Measurements from ENCODE around the gene TEAD4.
"Not testable (repeated sequence)": the region's sequence is repeated elsewhere in the genome, so short reads cannot be mapped to it uniquely, and the experiment has no call there.

The TEAD4 gene

GRCh38 chr12:3054374-3054773 lies 95.2 kb downstream of the TEAD4 start:
- no peak for DNase-seq

- no peak for DNase-seq
Observed at GRCh38 chr12:3055026-3055703, 96.0 kb downstream of the TEAD4 start.

- DNase-seq, result no peak
Observed at GRCh38 chr12:3055704-3056467, 96.7 kb downstream of the TEAD4 start.

- no peak for DNase-seq
Observed at GRCh38 chr12:3061059-3061458, 101.9 kb downstream of the TEAD4 start.

- no peak for DNase-seq
Observed at GRCh38 chr12:3061501-3062215, 102.5 kb downstream of the TEAD4 start.

- DNase-seq, result no peak
Observed at GRCh38 chr12:3065300-3065699, 106.1 kb downstream of the TEAD4 start.

- DNase-seq, result not testable (repeated sequence)
Observed at GRCh38 chr12:3065846-3066245, 106.6 kb downstream of the TEAD4 start.

- DNase-seq, result no peak
Observed at GRCh38 chr12:3069714-3070113, 110.5 kb downstream of the TEAD4 start.

GRCh38 chr12:3071107-3071506 lies 111.9 kb downstream of the TEAD4 start:
- no peak for DNase-seq

- no peak for DNase-seq
Observed at GRCh38 chr12:3071710-3072109, 112.5 kb downstream of the TEAD4 start.

GRCh38 chr12:3073438-3074250 lies 114.4 kb downstream of the TEAD4 start:
- peak; percentile 86 to 89 for DNase-seq

GRCh38 chr12:3075315-3075714 lies 116.1 kb downstream of the TEAD4 start:
- DNase-seq, result no peak

- DNase-seq, result peak; percentile 57 to 63
Observed at GRCh38 chr12:3076730-3077571, 117.8 kb downstream of the TEAD4 start, which contains the start of gene TSPAN9. TSPAN9 (plus strand) TSS chr12:3077379; CDS start chr12:3201194, 123,815 bp downstream.

- no peak for DNase-seq
Observed at GRCh38 chr12:3077572-3078081, 118.4 kb downstream of the TEAD4 start.

- no peak for DNase-seq
Observed at GRCh38 chr12:3078086-3078820, 119.1 kb downstream of the TEAD4 start.

- no peak for DNase-seq
Observed at GRCh38 chr12:3081091-3081490, 121.9 kb downstream of the TEAD4 start.

GRCh38 chr12:3081886-3082285 lies 122.7 kb downstream of the TEAD4 start:
- DNase-seq, result no peak

GRCh38 chr12:3083241-3083920 lies 124.2 kb downstream of the TEAD4 start:
- DNase-seq, result no peak

- DNase-seq, result no peak
Observed at GRCh38 chr12:3083921-3084347, 124.7 kb downstream of the TEAD4 start.

GRCh38 chr12:3084742-3085141 lies 125.5 kb downstream of the TEAD4 start:
- no peak for DNase-seq

All from stimulated activated CD4-positive, alpha-beta T cell treated with anti-CD3 and anti-CD28 coated beads, Interleukin-2, amount 100 ng/mL, for 48 hours (primary cell).